ENCODE measurements around the gene GZMM.

Gene GZMM

DNA sequence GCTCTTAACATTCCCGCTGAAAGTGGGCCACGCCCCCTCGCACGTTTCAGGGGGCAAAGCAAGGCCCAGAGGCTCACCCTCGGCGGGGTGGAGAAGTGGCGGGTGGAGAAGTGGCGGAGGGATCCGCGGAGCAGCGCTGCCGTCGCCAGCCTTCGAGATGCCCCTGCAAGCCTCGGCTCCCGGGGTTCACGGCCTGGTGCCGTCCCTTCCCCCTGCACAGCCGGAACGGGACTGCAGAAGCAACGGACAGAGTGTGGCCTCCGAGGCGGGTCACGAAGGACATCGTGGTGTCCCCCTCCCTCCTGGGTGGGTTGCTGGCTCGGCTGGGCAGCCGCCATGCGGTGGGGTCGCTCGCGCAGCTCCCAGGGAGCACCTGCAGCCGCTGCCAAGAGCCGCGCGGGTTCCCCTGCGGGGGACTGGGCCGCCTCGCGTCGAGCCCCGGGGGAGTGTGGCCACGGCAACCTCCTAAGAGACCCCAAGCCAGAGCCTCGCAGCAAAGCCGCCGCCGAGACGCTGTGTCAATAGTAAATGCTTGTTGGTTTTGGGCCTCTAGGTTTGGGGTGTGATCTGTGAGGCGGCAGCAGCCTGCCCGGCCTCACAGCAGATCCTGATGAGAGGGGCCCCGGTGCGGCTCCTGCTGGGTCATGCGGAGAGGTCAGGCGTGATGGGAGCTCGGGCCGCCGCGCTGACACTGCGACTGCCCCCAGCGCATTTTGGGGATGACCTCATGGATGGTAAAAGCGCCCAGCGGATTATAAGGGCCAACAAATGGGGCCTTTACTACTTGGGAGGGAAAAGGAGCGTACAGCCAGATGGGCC lies 31.1 kb upstream of the GZMM start:
- DNase-seq: no peak

DNA sequence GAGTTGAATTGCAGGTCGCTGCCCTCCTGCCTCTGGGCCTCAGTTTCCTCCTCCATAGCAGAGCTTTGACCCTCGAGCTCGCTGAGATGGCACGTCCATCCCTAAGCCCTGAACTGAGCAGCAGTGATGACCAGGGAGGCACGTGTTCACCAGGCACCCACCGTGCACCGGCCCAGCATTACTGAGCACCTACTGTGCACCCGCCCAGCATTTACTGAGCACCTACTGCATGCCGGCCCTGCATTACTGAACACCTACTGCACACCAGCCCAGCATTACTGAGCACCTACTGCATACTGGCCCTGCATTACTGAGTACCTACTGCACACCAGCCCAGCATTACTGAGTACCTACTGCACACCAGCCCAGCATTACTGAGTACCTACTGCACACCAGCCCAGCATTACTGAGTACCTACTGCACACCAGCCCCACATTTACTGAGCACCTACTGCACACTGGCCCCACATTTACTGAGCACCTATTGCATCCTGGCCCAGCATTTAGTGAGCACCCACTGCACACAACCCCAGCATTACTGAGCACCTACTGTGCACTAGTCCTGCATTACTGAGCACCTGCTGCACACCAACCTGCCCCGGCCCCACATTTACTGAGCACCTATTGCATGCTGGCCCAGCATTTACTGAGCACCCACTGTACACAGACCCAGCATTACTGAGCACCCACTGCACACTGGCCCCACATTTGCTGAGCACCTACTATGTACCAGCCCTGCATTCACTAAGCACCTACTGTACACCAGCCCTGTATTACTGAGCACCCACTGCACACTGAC lies 30.3 kb upstream of the GZMM start:
- DNase-seq: no peak

DNA sequence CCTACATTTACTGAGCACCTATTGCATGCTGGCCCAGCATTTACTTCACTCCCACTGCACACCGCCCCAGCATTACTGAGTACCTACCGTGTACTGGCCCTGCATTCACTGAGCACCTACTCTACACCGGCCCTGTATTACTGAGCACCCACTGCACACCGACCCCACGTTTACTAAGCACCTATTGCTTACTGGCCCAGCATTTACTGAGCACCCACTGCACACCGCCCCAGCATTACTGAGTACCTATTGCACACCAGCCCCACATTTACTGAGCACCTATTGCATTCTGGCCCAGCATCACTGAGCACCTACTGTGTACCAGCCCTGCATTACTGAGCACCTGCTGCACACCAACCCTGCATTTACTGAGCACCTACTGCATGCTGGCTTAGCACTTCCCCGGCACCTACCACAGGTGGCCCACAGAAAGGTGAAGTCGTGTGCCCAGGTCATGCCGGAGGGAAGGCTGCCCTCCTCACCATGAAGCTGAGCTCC lies 29.6 kb upstream of the GZMM start:
- no peak for DNase-seq

DNA sequence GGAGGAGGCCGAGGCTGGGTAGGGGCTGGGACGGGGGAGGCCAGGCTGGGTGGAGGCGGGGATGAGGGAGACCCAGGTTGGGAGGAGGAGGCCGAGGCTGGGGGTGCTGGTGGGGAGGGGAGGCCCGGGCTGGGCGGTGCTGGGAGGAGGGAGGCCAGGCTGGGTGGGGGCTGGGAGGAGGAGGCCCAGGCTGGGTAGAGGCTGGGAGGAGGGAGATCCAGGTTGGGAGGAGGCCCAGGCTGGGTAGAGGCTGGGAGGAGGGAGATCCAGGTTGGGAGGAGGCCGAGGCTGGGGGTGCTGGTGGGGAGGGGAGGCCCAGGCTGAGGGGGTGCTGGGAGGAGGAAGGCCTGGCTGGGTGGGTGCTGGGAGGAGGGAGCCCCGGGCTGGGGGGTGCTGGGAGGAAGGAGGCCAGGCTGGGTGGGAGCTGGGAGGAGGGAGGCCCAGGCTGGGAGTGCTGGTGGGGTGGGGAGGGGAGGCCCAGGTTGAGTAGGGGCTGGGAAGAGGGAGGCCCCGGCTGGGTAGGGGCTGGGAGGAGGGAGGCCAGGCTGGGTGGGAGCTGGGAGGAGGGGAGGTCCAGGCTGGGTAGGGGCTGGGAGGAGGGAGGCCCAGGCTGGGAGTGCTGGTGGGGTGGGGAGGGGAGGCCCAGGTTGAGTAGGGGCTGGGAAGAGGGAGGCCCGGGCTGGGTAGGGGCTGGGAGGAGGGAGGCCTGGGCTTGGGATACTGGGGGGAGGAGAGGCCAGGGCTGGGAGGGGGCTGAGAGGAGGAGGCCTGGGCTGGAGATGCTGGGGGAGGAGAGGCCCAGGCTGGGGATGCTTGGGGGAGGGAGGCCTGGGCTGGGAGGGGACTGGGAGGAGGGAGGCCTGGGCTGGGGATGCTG lies 25.9 kb upstream of the GZMM start:
- DNase-seq: no peak

DNA sequence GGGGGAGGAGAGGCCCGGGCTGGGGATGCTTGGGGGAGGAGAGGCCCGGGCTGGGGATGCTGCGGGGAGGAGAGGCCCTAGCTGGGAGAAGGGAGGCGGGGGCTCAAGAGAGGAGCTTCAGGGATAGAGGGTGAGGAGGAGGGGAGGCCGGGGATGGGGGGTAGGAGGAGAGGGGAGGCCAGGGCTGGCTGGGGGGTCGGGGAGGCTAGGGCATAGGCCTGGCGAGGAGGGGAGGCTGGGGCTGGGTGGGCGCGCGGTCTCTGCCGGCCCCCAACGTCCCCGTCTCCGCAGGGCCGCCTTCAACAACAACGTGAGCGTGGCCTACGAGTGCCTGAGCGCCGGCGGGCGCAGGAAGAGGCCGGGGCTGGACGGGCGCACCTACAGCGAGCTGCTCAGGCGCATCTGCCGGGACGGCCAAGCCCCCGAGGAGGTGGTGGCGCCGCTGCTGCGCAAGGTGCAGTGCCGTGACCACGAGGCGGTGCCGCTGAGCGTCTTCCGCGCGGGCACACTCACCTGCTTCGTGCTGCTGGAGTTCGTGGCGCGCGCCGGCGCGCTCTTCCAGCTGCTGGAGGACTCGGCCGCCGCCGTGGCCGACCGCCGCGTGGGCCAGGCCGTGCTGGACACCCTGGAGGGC lies 25.1 kb upstream of the GZMM start:
- no peak for DNase-seq

DNA sequence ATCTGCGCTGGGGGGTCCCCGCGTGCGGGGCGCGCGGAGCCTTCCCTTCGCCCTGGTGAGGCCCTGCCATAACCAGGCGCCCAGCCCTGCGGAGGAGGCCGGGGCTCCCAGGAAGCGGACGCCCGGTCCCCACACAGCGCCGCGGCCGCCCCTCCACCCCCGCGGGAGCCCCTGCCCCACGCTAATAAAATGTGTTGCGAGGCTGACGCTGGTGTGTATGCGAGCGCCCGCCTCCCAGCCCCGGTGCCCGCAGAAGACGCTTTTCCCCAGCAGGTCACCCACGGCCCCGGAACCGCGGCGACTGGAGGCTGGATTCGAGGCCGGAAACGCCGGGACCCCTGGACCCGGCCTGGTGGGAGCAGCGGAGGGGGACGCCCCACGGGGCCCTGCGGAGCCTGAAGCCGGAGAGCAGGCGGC lies 24.4 kb upstream of the GZMM start:
- DNase-seq: no peak

DNA sequence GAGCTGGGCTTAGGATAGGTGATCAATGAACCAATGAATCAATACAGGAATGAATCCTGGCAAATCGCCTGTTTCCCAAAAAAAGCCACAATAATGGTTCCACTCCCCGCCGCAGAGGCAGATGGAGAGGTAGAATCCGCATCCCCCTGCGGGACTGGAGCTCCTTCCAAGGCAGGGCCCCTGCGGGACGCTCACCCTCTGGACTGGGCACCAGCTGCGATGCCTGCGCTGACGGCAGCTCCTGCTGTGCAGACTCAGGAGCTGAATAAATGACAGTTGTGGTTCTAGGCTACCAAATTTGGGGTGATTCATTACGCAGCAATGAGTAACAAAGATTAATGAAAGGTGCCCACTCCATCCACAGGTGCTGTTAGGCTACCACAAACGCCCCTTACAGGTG lies 21.1 kb upstream of the GZMM start:
- DNase-seq: no peak

DNA sequence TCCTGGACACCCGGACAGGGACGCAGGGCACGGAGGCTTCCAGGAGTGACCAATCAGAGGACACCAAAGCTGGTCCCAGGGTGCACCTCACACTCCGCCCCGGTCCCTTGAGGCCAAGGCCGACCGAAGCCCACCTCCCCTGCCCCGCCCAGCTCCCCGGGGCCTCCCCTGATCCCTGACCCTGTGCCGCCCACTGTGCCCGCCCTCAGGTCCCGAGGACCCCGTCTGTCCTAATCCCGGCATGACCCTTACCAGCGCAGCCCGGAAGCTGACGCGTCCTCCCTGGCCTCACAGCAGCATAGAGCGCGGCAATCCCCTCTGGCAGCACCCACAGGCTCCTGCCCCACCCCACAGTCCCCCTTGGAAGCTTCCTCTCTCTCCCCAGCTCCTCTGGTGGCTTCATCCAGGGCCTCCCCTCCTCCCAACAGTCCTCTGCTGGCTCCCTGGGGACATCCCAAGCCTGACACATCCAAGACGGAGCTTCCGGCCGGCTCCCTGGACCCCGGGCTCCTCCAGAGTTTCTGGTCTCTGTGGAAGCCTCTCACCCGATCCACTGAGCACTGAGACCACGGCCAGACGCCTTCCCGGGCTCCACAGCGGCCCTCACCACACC lies 19.7 kb upstream of the GZMM start:
- peak; percentile 17 for DNase-seq

DNA sequence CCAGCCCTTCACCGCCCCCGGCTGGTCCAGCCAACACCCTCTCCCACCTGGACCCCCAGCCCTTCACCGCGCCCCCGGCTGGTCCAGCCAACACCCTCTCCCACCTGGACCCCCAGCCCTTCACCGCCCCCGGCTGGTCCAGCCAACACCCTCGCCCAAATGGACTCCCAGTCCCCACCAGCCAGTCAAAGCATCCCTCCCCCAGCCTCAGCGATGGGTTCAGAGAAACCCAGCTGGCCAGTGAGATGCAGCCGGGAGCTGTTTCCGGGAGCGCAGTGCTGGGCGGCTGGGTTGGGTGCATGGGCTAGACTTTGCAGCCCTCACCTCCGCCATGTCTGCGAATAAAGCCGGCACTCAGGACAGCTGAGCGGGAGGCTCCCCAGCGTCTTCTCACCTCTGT lies 18.8 kb upstream of the GZMM start:
- DNase-seq: no peak

DNA sequence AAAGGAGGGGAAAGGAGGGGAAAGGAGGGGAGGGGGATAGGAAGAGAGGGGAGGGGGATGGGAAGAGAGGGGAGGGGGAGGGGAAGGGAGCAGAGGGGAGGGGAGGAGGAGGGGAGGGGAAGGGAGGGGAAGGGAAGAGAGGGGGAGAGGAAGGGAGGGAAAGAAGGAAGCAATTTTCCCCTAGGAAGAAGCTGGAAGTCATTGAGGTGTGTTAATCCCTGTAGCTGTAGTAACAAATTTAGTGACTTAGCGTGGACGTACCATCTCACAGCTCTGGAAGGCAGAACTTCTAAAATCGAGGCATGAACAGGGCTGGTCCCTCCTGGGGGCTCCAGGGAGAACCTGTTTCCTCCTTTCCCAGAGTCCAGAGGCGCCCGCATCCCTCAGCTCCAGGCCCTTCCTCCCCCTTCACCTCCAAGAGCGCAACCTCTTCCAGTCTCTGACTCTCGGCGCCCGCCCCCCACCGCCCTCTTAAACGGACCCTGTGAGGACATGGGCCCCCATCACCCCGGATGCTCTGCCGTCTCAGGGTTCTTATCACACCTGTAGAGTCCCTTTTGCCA lies 17.9 kb upstream of the GZMM start:
- no peak for DNase-seq

DNA sequence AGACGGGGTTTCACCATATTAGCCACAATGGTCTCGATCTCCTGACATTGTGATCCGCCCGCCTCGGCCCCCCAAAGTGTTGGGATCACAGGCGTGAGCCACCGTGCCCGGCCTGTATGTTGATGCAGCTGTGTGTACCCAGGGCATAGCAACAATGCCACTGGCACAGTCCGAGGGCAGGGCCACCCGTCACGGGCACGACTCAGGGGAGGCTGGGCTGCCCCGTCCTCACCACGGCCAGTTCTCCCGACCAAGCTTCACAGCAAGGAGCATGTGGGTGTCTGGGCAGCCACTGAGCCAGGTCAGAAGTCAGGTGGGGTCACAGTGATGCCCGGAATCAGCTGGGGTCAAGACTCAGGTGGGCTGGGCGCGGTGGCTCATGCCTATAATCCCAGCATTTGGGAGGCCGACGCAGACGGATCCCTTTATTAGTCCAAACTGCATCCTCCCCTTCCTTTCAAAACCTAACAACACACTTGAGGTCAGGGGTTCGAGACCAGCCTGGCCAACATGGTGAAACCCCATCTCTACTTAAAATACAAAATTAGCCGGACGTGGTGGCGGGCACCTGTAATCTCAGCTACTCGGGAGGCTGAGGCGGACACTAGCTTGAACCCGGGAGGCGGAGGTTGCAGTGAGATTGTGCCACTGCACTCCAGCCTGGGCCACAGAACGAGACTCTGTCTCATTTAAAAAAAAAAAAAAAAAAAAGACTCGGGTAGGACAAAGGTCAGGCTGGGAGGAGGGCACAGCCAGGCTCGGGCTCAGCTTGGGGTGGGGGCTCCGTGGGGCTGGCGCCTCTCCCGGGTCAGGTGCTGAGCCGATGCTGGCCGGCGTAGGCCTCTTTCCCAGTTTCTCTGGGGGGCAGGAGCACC lies 13.5 kb upstream of the GZMM start:
- no peak for DNase-seq

DNA sequence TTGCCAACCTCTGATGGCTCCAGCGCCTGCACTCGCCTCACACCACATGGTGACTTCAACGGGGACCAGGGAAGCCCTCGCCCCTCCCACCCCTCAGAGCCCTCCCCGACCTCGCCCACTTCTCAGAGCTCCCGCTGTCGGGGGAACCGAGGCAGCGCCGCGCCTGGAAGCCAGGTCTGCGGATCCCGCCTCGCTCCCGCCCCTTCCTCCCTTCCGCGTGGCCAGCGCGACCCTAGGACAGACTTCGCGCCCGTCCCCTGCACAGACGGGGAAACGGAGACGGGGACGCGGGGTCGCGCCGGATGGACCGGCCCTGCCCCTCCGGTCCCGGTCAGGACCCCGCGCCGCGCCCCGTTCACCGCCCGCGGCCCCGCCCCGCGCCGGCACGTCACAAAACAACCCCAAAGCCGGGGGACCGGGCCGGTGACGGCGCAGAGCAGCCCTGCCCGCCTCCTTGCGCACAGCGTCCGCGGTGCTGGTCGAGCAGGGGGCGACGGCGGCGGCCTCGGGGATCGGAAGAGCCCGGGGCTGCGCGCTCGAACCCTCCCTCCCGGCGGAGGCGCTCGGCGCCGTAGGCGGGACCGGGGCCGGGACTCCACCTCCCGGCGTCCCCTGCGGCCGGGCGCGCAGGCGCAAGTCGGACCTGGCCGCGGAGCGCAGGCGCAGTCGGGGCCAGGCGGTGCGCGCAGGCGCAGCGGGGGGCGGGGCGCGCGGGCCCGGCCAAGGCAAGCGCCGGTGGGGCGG lies 12.7 kb upstream of the GZMM start:
- DNase-seq: peak; percentile 77

DNA sequence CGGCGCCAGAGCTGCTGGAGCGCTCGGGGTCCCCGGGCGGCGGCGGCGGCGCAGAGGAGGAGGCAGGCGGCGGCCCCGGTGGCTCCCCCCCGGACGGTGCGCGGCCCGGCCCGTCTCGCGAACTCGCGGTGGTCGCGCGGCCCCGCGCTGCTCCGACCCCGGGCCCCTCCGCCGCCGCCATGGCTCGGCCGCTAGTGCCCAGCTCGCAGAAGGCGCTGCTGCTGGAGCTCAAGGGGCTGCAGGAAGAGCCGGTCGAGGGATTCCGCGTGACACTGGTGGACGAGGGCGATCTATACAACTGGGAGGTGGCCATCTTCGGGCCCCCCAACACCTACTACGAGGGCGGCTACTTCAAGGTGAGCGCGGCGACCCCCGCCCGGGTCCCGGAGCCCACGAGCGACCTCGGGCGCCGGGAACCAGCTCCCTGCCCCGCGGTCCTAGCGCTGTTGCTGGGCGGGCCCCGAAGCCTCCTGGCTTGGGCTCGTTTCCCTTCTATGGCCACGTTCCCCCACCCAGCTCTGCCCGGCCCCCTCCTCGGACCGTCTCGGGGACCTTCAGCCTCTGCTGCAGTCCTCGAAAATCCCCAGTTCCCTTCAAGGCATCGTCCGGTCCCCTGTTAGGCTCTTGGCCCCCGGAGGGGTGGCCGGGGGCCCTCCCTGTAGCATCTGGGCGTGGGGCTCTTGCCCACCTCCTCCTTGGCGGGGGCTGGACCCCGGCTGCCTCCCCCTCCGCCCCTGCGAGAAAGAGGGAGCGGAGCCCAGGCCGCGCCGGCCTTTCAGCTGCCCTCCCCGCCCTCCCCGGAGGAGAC lies 11.9 kb upstream of the GZMM start, which contains the start of gene CDC34:
TSS of gene CDC34 (plus strand) at position 8 of the 808 bp plus-strand sequence. CDS start at position 180, 172 bp downstream.
- DNase-seq: no peak

DNA sequence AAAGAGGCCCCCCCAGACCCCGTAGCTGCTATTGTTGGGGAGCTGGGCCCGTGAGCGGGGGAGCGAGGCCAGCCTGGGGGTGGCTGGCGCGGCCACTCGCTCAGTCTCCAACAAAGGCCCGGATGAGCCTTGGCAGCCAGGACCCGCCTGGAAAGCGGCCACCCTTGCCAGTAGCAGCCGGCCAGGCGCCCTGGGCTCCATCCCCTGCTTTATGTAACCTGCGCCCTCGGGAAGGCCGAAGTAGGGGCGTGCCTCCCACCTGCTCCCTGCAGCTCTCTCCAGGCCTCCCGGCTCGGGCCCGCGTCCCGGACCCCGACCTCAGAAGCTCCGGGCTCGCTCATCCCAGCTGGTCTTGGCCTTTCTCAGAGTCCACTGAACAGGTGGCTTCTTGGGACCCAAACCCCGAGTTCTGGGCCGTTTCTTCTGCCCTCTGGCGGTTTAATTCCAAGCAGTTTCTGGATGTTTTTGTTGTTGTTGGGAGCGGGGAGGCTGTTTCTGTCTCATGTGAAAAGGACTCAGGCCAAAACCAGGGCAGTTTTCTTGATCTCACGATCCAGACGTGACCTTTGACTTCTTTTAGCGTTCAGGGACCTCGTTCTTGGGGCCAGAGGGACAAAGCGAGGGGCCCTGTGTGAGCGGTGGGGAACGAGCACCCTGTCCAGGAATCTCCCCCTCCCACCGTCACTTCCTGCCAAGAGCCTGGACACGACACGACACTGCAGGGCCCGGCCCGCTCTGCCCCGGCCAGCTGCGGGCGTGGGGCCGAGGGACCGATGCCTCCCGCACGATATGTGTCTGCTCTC lies 11.1 kb upstream of the GZMM start:
- peak; percentile 53 for DNase-seq

DNA sequence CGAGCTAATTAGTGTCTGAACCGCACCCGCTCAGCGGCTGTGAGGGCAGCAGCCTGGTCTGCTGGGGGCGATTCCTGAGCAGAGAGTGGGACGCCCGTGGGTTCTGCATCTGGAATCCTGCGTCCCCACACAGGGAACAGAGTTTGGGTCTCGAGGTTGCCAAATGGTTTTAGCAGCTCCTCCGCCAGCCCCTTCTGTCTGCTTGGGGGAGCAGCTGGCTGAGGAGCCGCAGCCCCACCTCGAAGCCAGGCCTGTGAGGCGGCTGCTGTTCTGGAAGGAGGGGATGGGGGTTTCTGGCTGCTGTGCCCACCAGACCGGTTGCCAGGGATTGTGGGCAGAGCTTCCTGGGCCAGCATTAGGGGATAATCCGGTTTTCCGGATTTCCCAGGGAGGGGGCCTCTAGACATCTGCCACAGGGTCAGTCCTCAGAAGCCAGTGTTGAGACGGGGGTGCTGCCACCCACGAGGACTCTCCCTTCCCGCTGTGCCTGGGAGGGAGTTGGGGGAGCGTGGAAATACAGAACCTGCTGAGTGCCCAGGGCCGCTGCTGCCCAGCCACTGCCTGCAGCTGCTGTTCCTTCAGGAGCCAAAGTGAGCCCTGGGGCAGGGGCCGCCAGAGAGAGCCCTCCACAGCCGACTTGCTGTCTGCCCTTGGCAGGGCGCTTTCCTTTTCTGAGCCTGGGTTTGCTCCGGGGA lies 10.3 kb upstream of the GZMM start:
- DNase-seq: no peak

DNA sequence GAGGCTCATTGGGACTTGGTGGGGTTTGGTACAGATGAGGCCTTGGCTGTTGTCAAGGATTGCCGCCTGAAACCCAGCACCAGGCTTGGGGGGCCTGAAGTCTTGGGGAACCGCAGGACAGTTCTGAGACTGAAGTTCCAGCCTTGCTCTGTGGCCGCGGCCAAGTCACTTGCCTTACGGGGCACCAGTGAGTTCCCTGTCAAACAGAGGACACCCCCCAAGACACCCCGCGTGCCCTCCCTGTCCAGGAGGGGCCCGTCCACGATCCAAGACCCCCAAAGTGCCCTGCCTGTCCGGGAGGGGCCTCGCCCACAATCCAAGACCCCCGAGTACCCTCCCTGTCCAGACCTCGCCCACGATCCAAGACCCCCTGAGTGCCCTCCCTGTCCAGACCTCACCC lies 9.8 kb upstream of the GZMM start:
- DNase-seq: no peak

Measured in COR-L47 (cell line).